ENCODE results near the gene DSE. TPM values are rescaled to one million over a fixed set of nuclear protein-coding genes. Genes with fewer than 3 reads are reported as not detected.

The DSE gene
- total RNA-seq, 1 experiment from 2014 or later: 5.4 TPM

- ChIA-PET POLR2A (no interaction called here), CTCF (no interaction called here)
- in situ Hi-C loops (cut with HindIII; ENCODE audit: low pct_unique_long_range_greater_than_20kb, low sequenced_read_pairs) (no loop called here), intact Hi-C loops (cut with micrococcal nuclease; ENCODE audit: unreplicated experiment) (no loop called here)
- Histone ChIP-seq H3K27me3 (ENCODE audit: control insufficient read depth, insufficient read depth, low read length) (peaks cover 38% of the 10 kb centered on the region), H3K9me3 (ENCODE audit: control insufficient read depth, insufficient read depth, low read depth, low read length) (no peaks in the 10 kb centered on the region), H3K27ac (ENCODE audit: low read length) (no peak overlapping the region), H3K4me1 (ENCODE audit: control insufficient read depth, insufficient read depth, low read length) (no peaks in the 10 kb centered on the region), H3K36me3 (ENCODE audit: control insufficient read depth, insufficient read depth, low read length) (no peaks in the 10 kb centered on the region), H3K4me3 (ENCODE audit: low read depth in 2 of 2, low read length in 2 of 2) (no peak overlapping the region)
- DNase-seq (ENCODE audit: low read depth, low spot score) (no peak), ATAC-seq (no peak)
- no TSS peak for BruUV-seq (replicated peaks)
- TF ChIP-seq CTCF (IDR thresholded peaks at IDR 0.05): no peak
- TF ChIP-seq SIN3A (IDR thresholded peaks at IDR 0.05; ENCODE audit: borderline replicate concordance, insufficient read depth, low read depth, low read length): no peak
- TF ChIP-seq POLR2AphosphoS5 (IDR thresholded peaks at IDR 0.05; ENCODE audit: low read depth, low read length): no peak
- TF ChIP-seq TCF7L2 (IDR thresholded peaks at IDR 0.05; ENCODE audit: low read depth, low read length): no peak
- no peak for TF ChIP-seq REST (IDR thresholded peaks at IDR 0.05; ENCODE audit: insufficient read depth in 1 of 2, low read depth in 2 of 2, low read length in 1 of 2)
These were observed 86.2 kb downstream of the DSE start for GRCh38 chr6:116456927-116457326.

- no peak for ATAC-seq
- peaks cover 44% of the 10 kb centered on the region for H3K27me3 ChIP-seq (ENCODE audit: control insufficient read depth, insufficient read depth, low read length)
- H3K4me3 ChIP-seq (ENCODE audit: low read depth in 2 of 2, low read length in 2 of 2): no peak overlapping the region
- intact Hi-C loops (cut with micrococcal nuclease; ENCODE audit: unreplicated experiment): no loop called here
- ChIA-PET POLR2A (no interaction called here), CTCF (no interaction called here)
- no peak for DNase-seq (ENCODE audit: low read depth, low spot score)
- no peaks in the 10 kb centered on the region for H3K36me3 ChIP-seq (ENCODE audit: control insufficient read depth, insufficient read depth, low read length)
- no TSS peak for BruUV-seq (replicated peaks)
- no peak overlapping the region for H3K27ac ChIP-seq (ENCODE audit: low read length)
- 0 out of 2 replicates have a peak, but pooled peaks cover 4% of the 10 kb centered on the region for H3K4me1 ChIP-seq (ENCODE audit: control insufficient read depth, insufficient read depth, low read length)
- in situ Hi-C loops (cut with HindIII; ENCODE audit: low pct_unique_long_range_greater_than_20kb, low sequenced_read_pairs): no loop called here
- TF ChIP-seq REST (IDR thresholded peaks at IDR 0.05; ENCODE audit: insufficient read depth in 1 of 2, low read depth in 2 of 2, low read length in 1 of 2) (no peak), CTCF (IDR thresholded peaks at IDR 0.05) (no peak), TCF7L2 (IDR thresholded peaks at IDR 0.05; ENCODE audit: low read depth, low read length) (no peak), SIN3A (IDR thresholded peaks at IDR 0.05; ENCODE audit: borderline replicate concordance, insufficient read depth, low read depth, low read length) (no peak)
- no peaks in the 10 kb centered on the region for H3K9me3 ChIP-seq (ENCODE audit: control insufficient read depth, insufficient read depth, low read depth, low read length)
These were observed 87.5 kb downstream of the DSE start for GRCh38 chr6:116458264-116458663.

All from Panc1 (cell line).